HG02840 (cell line): ENCODE data around the gene TAS2R1.

Experiments
- ATAC-seq: cut with Tn5 transposase; IDR thresholded peaks from one replicate; pipeline ENCODE4 v1.9.1; 2021; ENCODE audit warnings: mild to moderate bottlenecking, moderate library complexity, moderate number of reproducible peaks; ENCODE audit not compliant: unreplicated experiment, low FRiP score

Gene TAS2R1

GRCh38 chr5:9630251-9630650 is at the start of gene TAS2R1:
TSS of gene TAS2R1 (minus strand) at chr5:9630351. CDS start at chr5:9630032, 319 bp downstream.
- ATAC-seq, result no peak

- no peak for ATAC-seq
Measured at GRCh38 chr5:9670371-9670770, 40.2 kb upstream of the TAS2R1 start.

- ATAC-seq, result no peak
Measured at GRCh38 chr5:9667906-9668305, 37.8 kb upstream of the TAS2R1 start.

GRCh38 chr5:9663891-9664290 is 33.7 kb upstream of the TAS2R1 start:
- no peak for ATAC-seq

- ATAC-seq, result no peak
Measured at GRCh38 chr5:9661316-9662015, 31.3 kb upstream of the TAS2R1 start.

GRCh38 chr5:9658706-9659105 is 28.6 kb upstream of the TAS2R1 start:
- no peak for ATAC-seq

GRCh38 chr5:9657819-9658218 is 27.7 kb upstream of the TAS2R1 start:
- ATAC-seq, result no peak

- no peak for ATAC-seq
Measured at GRCh38 chr5:9655641-9656040, 25.5 kb upstream of the TAS2R1 start.

- no peak for ATAC-seq
Measured at GRCh38 chr5:9654886-9655285, 24.7 kb upstream of the TAS2R1 start.

GRCh38 chr5:9653811-9654210 is 23.7 kb upstream of the TAS2R1 start:
- peak; percentile 96 for ATAC-seq

GRCh38 chr5:9653061-9653460 is 22.9 kb upstream of the TAS2R1 start:
- no peak for ATAC-seq

GRCh38 chr5:9652295-9652694 is 22.1 kb upstream of the TAS2R1 start:
- no peak for ATAC-seq

- no peak for ATAC-seq
Measured at GRCh38 chr5:9646843-9647242, 16.7 kb upstream of the TAS2R1 start.

GRCh38 chr5:9644630-9645029 is 14.5 kb upstream of the TAS2R1 start:
- ATAC-seq, result no peak

- ATAC-seq, result no peak
Measured at GRCh38 chr5:9642621-9643020, 12.5 kb upstream of the TAS2R1 start.

- ATAC-seq, result no peak
Measured at GRCh38 chr5:9641806-9642355, 11.7 kb upstream of the TAS2R1 start.

- no peak for ATAC-seq
Measured at GRCh38 chr5:9632495-9632894, 2.3 kb upstream of the TAS2R1 start.

GRCh38 chr5:9627541-9627940 is 2.6 kb downstream of the TAS2R1 start:
- no peak for ATAC-seq

- no peak for ATAC-seq
Measured at GRCh38 chr5:9626955-9627354, 3.2 kb downstream of the TAS2R1 start.

- ATAC-seq, result no peak
Measured at GRCh38 chr5:9625731-9626130, 4.4 kb downstream of the TAS2R1 start.

GRCh38 chr5:9625286-9625685 is 4.9 kb downstream of the TAS2R1 start:
- no peak for ATAC-seq

- no peak for ATAC-seq
Measured at GRCh38 chr5:9624196-9624947, 5.8 kb downstream of the TAS2R1 start.
